Body of pancreas (tissue), 4 donors: Measurements from ENCODE around the gene GDPD3.

ENCODE experiments used
- CTCF ChIP-seq, 7 experiments: fragments of 450-650 bp in 4 of 7; fragments of 200-600 bp in 3 of 7; sonication (generic) in 3 of 7; IDR thresholded peaks; one replicate each; pipeline ENCODE4 v1.5.1; 2016 to 2019; ENCODE audit warnings: antibody characterized with exemption in 7 of 7
- POLR2A ChIP-seq, 3 donors: fragments of 450-650 bp; IDR thresholded peaks; one replicate each; pipeline ENCODE4 v1.6.1; 2016; ENCODE audit warnings: antibody characterized with exemption in 3 of 3, mild to moderate bottlenecking in 2 of 3

- no peak for TF ChIP-seq CTCF (IDR thresholded peaks at IDR 0.05)
- no peak for TF ChIP-seq POLR2A (IDR thresholded peaks at IDR 0.05)
These were observed 30.7 kb upstream of the GDPD3 start for GRCh38 chr16:30144017-30144416.
